GM12878 (cell line): ENCODE results near the gene RBM8A. TPM values are rescaled to one million over a fixed set of nuclear protein-coding genes. Genes with fewer than 3 reads are reported as not detected.

Experiments used
- BCL11A ChIP-seq: IDR thresholded peaks from 2 replicates; pipeline ENCODE4 v1.6.1; 2011; ENCODE audit warnings: low read depth, low read length
- BRCA1 ChIP-seq: IDR thresholded peaks from 2 replicates; pipeline ENCODE4 v1.6.1; 2011; ENCODE audit warnings: low read depth, low read length, improper control_type of control experiment
- EED ChIP-seq: sonication (generic); IDR thresholded peaks from 2 replicates; pipeline ENCODE4 v1.6.1; 2016; ENCODE audit warnings: antibody characterized with exemption, low read depth
- FOXM1 ChIP-seq: IDR thresholded peaks from 2 replicates; pipeline ENCODE4 v1.6.1; 2012; ENCODE audit warnings: low read depth, mild to moderate bottlenecking, inconsistent platforms, low read length, moderate library complexity
- HDAC6 ChIP-seq: fragments of 200-600 bp; sonication (generic); IDR thresholded peaks from one replicate; pipeline ENCODE4 v1.8.0; 2017; ENCODE audit warnings: antibody characterized with exemption; ENCODE audit not compliant: unreplicated experiment
- NFXL1 ChIP-seq: fragments of 450-650 bp; IDR thresholded peaks from 2 replicates; pipeline ENCODE4 v1.6.1; 2017; ENCODE audit warnings: antibody characterized with exemption, mild to moderate bottlenecking, borderline replicate concordance
- NR2C1 ChIP-seq: fragments of 450-650 bp; IDR thresholded peaks from 2 replicates; pipeline ENCODE4 v1.6.1; 2017; ENCODE audit warnings: antibody characterized with exemption, mild to moderate bottlenecking, moderate library complexity
- RAD51 ChIP-seq: fragments of 450-650 bp; IDR thresholded peaks from 2 replicates; pipeline ENCODE4 v1.6.1; 2016; ENCODE audit warnings: moderate library complexity, mild to moderate bottlenecking, inconsistent platforms
- RB1 ChIP-seq: fragments of 450-650 bp; formaldehyde crosslinking; IDR thresholded peaks from 2 replicates; pipeline ENCODE4 v1.6.1; 2017; ENCODE audit warnings: mild to moderate bottlenecking, borderline replicate concordance
- RBBP5 ChIP-seq: fragments of 200-600 bp; sonication (generic); conservative IDR thresholded peaks from 2 replicates; pipeline ENCODE4 v1.6.1; 2016
- SP1 ChIP-seq: IDR thresholded peaks from one replicate; pipeline ENCODE4 v1.6.1; 2011; ENCODE audit warnings: low read depth, low read length
- SRF ChIP-seq, 2 experiments: IDR thresholded peaks; 2 replicates each; pipeline ENCODE4 v1.6.1; 2011; ENCODE audit warnings: low read depth in 2 of 2, low read length in 2 of 2, mild to moderate bottlenecking in 1 of 2, moderate library complexity in 1 of 2
- TCF12 ChIP-seq: IDR thresholded peaks from 2 replicates; pipeline ENCODE4 v1.6.1; 2011; ENCODE audit warnings: low read depth, mild to moderate bottlenecking, low read length
- ZNF384 ChIP-seq: IDR thresholded peaks from 2 replicates; pipeline ENCODE4 v1.6.1; 2012; ENCODE audit warnings: low read depth, mild to moderate bottlenecking, low read length, improper control_type of control experiment, borderline replicate concordance
- polyA plus RNA-seq, 11 experiments: library from polyadenylated mRNA; depleted of rRNA in 4 of 11; unstranded in 6 of 11; stranded (reverse) in 5 of 11; fragments of >200 nt; fragmentation: Nextera tagmentation in 4 of 11; fragmentation: Illumina TruSeq in 1 of 11; extraction: Ambion mirVana in 4 of 11; extraction: Trizol in 1 of 11; gene quantifications; 1 replicate in 1 of 11; 2 replicates in 10 of 11; pipeline versions ENCODE4 v1.2.1 to v1.2.3, GENCODE V29; 2011 to 2016; ENCODE audit warnings: inconsistent platforms in 2 of 11, missing spikeins in 2 of 11, low read depth in 1 of 11
- total RNA-seq, 4 experiments: library from RNA; depleted of rRNA in 3 of 4; stranded (reverse); fragments of >200 nt in 3 of 4; fragmentation: Illumina TruSeq in 1 of 4; extraction: Trizol in 1 of 4; gene quantifications; 2 replicates each; pipeline versions ENCODE4 v1.2.1 to v1.2.3, GENCODE V29; 2013 to 2021
- TF ChIP-seq, protein P1 (sequence below): fragments of 450-650 bp; IDR thresholded peaks from 2 replicates; pipeline ENCODE4 v1.6.1; 2017; ENCODE audit warnings: mild to moderate bottlenecking, moderate library complexity

The RBM8A gene
- total and polyA plus RNA-seq, 10 of the 15 experiments (the other 5 are each of a cell fraction or from before 2014, with no cell fraction given) = 110 to 1,248 (median 248) TPM

DNA sequence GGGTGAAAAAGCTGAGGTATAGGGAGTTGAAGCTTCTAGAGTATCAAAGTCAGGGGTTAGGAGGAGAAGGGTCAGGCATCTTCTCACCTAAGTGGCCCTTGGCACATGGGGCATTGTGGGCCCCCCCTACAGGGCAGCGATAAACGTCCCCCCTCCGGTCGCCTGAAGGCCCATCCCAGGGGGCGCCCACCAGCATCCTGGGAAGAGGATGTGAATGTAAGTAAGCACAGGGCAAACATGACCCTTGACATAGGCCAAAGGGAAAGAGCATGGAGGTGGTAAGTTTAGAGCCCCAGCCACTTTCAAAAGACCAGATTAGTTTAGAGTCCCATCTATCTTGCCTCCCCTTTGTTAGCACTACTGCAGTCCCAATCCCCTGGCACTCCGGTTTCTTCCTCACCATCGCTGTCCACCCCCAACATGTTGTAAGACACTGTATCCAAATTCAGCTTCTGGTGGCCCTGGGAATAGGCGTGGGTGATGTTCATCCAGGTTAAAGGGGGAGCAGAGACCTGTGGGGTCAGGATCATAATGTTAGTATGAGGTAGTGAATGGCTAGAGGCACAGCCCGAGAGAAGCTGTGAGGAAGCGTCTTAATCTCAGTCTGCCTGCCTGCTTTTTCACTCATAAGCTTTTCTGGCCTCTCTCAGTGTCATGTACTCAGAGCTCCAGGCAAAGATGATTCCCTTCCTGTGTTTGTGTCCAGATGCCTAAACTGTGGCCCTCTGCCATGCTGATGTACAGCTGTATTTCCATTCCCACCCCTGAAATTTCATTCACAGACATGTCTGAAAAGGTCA lies 20.1 kb downstream of the RBM8A start (continued):
- TF ChIP-seq, protein P1, sequence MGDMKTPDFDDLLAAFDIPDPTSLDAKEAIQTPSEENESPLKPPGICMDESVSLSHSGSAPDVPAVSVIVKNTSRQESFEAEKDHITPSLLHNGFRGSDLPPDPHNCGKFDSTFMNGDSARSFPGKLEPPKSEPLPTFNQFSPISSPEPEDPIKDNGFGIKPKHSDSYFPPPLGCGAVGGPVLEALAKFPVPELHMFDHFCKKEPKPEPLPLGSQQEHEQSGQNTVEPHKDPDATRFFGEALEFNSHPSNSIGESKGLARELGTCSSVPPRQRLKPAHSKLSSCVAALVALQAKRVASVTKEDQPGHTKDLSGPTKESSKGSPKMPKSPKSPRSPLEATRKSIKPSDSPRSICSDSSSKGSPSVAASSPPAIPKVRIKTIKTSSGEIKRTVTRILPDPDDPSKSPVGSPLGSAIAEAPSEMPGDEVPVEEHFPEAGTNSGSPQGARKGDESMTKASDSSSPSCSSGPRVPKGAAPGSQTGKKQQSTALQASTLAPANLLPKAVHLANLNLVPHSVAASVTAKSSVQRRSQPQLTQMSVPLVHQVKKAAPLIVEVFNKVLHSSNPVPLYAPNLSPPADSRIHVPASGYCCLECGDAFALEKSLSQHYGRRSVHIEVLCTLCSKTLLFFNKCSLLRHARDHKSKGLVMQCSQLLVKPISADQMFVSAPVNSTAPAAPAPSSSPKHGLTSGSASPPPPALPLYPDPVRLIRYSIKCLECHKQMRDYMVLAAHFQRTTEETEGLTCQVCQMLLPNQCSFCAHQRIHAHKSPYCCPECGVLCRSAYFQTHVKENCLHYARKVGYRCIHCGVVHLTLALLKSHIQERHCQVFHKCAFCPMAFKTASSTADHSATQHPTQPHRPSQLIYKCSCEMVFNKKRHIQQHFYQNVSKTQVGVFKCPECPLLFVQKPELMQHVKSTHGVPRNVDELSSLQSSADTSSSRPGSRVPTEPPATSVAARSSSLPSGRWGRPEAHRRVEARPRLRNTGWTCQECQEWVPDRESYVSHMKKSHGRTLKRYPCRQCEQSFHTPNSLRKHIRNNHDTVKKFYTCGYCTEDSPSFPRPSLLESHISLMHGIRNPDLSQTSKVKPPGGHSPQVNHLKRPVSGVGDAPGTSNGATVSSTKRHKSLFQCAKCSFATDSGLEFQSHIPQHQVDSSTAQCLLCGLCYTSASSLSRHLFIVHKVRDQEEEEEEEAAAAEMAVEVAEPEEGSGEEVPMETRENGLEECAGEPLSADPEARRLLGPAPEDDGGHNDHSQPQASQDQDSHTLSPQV = no peak
- TF ChIP-seq EED = no peak
- no peak for TF ChIP-seq NR2C1
- no peak for TF ChIP-seq RAD51
- TF ChIP-seq SRF (IDR thresholded peaks at IDR 0.05; ENCODE audit: low read depth in 2 of 2, low read length in 2 of 2) = no peak
- TF ChIP-seq ZNF384 = no peak
- TF ChIP-seq SP1 = no peak
- TF ChIP-seq HDAC6 = no peak
- TF ChIP-seq TCF12 = no peak
- TF ChIP-seq RBBP5 = no peak
- no peak for TF ChIP-seq FOXM1
- no peak for TF ChIP-seq BRCA1
- no peak for TF ChIP-seq BCL11A
- TF ChIP-seq RB1 = no peak
- no peak for TF ChIP-seq NFXL1
